ENCODE measurements around the gene CZIB. TPM values are rescaled to one million over a fixed set of nuclear protein-coding genes. Genes with fewer than 3 reads are reported as not detected.
"Not testable (repeated sequence)": the region's sequence is repeated elsewhere in the genome, so short reads cannot be mapped to it uniquely, and the experiment has no call there.

Gene CZIB
- total RNA-seq, 1 experiment from 2014 or later, result 42.6 TPM

DNA sequence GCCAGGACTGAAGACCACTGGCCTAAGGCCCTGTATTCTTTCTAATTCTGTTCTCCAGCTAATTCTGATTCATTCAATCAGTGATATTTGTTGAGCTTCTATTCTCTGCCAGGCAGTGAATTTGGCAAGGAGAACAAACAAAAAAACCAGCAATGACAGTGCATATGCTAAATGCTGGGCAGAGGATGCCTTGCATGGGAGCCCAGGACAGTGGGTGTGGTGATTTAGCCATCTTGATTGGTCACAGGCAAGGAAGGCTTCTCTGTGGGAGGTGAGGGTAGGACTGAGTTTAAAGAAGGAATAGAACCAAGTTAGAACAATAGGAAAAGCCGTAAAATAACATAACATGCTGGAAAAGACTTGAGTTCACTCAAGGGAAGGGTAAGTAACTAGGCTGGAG lies 33.0 kb downstream of the CZIB start:
- no peak overlapping the region for H3K4me3 ChIP-seq (ENCODE audit: low read depth, low read length)
- no peak for DNase-seq
- Mint-ChIP-seq H3K4me3 (ENCODE audit: unreplicated experiment) (no peak overlapping the region), H3K9me3 (ENCODE audit: unreplicated experiment) (no peaks in the 10 kb centered on the region), H3K27ac (ENCODE audit: unreplicated experiment) (no peak overlapping the region), H3K4me1 (ENCODE audit: low read depth, unreplicated experiment) (peaks cover 7% of the 10 kb centered on the region), H3K36me3 (ENCODE audit: insufficient read depth, unreplicated experiment) (no peaks in the 10 kb centered on the region), H3K27me3 (ENCODE audit: insufficient read depth, unreplicated experiment) (no peaks in the 10 kb centered on the region)
- TF ChIP-seq, protein P1, sequence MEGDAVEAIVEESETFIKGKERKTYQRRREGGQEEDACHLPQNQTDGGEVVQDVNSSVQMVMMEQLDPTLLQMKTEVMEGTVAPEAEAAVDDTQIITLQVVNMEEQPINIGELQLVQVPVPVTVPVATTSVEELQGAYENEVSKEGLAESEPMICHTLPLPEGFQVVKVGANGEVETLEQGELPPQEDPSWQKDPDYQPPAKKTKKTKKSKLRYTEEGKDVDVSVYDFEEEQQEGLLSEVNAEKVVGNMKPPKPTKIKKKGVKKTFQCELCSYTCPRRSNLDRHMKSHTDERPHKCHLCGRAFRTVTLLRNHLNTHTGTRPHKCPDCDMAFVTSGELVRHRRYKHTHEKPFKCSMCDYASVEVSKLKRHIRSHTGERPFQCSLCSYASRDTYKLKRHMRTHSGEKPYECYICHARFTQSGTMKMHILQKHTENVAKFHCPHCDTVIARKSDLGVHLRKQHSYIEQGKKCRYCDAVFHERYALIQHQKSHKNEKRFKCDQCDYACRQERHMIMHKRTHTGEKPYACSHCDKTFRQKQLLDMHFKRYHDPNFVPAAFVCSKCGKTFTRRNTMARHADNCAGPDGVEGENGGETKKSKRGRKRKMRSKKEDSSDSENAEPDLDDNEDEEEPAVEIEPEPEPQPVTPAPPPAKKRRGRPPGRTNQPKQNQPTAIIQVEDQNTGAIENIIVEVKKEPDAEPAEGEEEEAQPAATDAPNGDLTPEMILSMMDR (IDR thresholded peaks at IDR 0.05; ENCODE audit: insufficient read depth in 1 of 2, low read depth in 1 of 2, low read length in 1 of 2, severe bottlenecking in 1 of 2, unreplicated experiment in 1 of 2), result no peak
- BruUV-seq (replicated peaks), result no TSS peak
- no peaks in the 10 kb centered on the region for H3K27me3 ChIP-seq (replicated peaks; ENCODE audit: control insufficient read depth, insufficient read depth, low read length)
- POLR2A ChIA-PET, result no interaction called here
- no peaks in the 10 kb centered on the region for H3K9me3 ChIP-seq
- H3K4me1 ChIP-seq, result peaks cover 25% of the 10 kb centered on the region
- H3K36me3 ChIP-seq (ENCODE audit: control insufficient read depth, insufficient read depth, low read length), result no peaks in the 10 kb centered on the region
- intact Hi-C loops (cut with micrococcal nuclease; ENCODE audit: unreplicated experiment), result no loop called here
- CTCF ChIA-PET, result interaction anchor here (0.5 kb wide), 1 partner anchor 486 kb away, joined by 3 read pairs; no protein-coding TSS in a partner anchor

DNA sequence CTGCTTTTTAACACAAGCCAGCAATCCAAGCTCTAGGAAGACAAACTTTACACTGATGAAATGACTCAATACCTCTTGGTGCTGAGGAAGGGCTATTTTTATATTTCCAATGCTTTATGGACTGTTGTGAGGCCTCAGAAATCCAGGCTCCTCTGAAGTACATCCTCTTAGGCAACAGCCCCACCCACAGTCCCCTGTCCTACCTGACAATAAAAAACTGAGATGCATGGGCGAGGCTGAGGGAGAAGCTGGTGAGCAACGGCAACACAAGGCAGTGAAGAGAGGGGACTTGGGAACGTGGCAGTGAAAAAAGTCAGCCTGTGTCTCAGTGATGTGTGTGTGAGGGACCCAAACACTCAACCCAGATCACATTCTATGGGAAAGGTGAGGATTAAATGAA lies 33.9 kb downstream of the CZIB start:
- no peak for DNase-seq
- BruUV-seq (replicated peaks), result no TSS peak
- Mint-ChIP-seq H3K4me3 (ENCODE audit: unreplicated experiment) (no peak overlapping the region), H3K9me3 (ENCODE audit: unreplicated experiment) (no peaks in the 10 kb centered on the region), H3K27me3 (ENCODE audit: insufficient read depth, unreplicated experiment) (no peaks in the 10 kb centered on the region), H3K4me1 (ENCODE audit: low read depth, unreplicated experiment) (peaks cover 7% of the 10 kb centered on the region), H3K27ac (ENCODE audit: unreplicated experiment) (no peak overlapping the region), H3K36me3 (ENCODE audit: insufficient read depth, unreplicated experiment) (no peaks in the 10 kb centered on the region)
- peaks cover 29% of the 10 kb centered on the region for H3K4me1 ChIP-seq
- H3K9me3 ChIP-seq, result no peaks in the 10 kb centered on the region
- H3K4me3 ChIP-seq (ENCODE audit: low read depth, low read length), result no peak overlapping the region
- intact Hi-C loops (cut with micrococcal nuclease; ENCODE audit: unreplicated experiment), result no loop called here
- H3K36me3 ChIP-seq (ENCODE audit: control insufficient read depth, insufficient read depth, low read length), result no peaks in the 10 kb centered on the region
- H3K27me3 ChIP-seq (replicated peaks; ENCODE audit: control insufficient read depth, insufficient read depth, low read length), result no peaks in the 10 kb centered on the region
- ChIA-PET POLR2A (interaction anchor here (0.6 kb wide), 1 partner anchor 214 kb away, joined by 5 read pairs; no protein-coding TSS in a partner anchor), CTCF (interaction anchor here (0.6 to 0.8 kb wide), 2 partner anchors 10 to 259 kb away, joined by 3 to 6 read pairs; partner anchors contain the start of gene SCP2)
- TF ChIP-seq, protein P1 (IDR thresholded peaks at IDR 0.05; ENCODE audit: insufficient read depth in 1 of 2, low read depth in 1 of 2, low read length in 1 of 2, severe bottlenecking in 1 of 2, unreplicated experiment in 1 of 2), result peak in 1 of 2 experiments; percentile 22

DNA sequence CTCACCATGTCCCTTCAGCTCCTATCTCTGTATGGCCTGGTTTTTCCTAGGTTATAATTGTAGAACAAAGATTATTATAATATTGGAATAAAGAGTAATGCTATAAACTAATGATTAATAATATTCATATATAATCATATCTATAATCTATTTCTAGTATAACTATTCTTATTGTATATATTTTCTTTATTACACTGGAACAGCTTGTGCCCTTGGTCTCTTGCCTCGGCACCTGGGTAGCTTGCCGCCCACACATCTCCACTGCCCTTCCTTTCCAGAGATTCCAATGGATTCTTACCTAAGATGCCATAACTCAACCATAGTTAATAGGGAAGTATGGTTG lies 34.5 kb downstream of the CZIB start:
- intact Hi-C loops (cut with micrococcal nuclease; ENCODE audit: unreplicated experiment); BruUV-seq (replicated peaks); H3K9me3 ChIP-seq; DNase-seq; POLR2A ChIA-PET; H3K36me3 Mint-ChIP-seq (ENCODE audit: insufficient read depth, unreplicated experiment); H3K9me3 Mint-ChIP-seq (ENCODE audit: unreplicated experiment); H3K27me3 Mint-ChIP-seq (ENCODE audit: insufficient read depth, unreplicated experiment); H3K4me3 ChIP-seq (ENCODE audit: low read depth, low read length); H3K27me3 ChIP-seq (replicated peaks; ENCODE audit: control insufficient read depth, insufficient read depth, low read length); H3K36me3 ChIP-seq (ENCODE audit: control insufficient read depth, insufficient read depth, low read length); H3K4me1 Mint-ChIP-seq (ENCODE audit: low read depth, unreplicated experiment); H3K4me3 Mint-ChIP-seq (ENCODE audit: unreplicated experiment); H3K27ac Mint-ChIP-seq (ENCODE audit: unreplicated experiment): not testable (repeated sequence)
- CTCF ChIA-PET, result interaction anchor here (0.6 to 0.7 kb wide), 2 partner anchors 10 to 259 kb away, joined by 4 to 6 read pairs; partner anchors contain the start of gene SCP2
- peaks cover 29% of the 10 kb centered on the region for H3K4me1 ChIP-seq
